ENCODE data around the gene DVL2. TPM values are rescaled to one million over a fixed set of nuclear protein-coding genes. Genes with fewer than 3 reads are reported as not detected.
A peak's percentile ranks its signal among the peaks of the same experiment; 100 is the strongest.

The DVL2 gene
- total RNA-seq, 1 experiment from 2014 or later = 25.0 TPM

DNA sequence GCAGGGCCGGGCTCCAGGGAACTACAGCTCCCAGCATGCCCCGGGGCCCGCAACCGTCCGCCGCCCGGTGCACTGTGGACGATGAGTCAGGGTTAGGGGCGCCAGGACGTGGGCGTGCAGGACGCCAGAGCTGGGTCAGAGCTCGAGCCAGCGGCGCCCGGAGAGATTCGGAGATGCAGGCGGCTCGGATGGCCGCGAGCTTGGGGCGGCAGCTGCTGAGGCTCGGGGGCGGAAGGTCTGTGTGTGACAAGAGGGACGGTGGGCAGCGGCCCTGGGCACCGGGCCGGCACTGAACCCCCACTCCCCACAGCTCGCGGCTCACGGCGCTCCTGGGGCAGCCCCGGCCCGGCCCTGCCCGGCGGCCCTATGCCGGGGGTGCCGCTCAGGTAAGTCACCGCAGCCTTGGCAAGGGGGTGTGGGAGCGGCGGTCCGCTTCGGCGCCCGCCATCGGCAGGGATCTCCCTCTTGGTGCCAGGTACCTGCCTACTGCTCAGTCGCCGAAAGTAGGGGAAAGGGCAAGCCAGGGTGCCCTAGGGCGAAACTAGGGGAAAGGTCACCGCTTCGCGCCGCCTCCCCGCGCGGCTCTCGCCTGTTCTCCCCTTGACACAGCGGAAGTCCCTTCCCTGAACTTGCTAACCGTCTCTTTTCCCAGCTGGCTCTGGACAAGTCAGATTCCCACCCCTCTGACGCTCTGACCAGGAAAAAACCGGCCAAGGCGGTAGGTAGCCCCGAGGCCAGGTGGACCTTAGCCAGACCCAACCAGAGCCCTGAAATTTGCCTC is 14.3 kb downstream of the DVL2 start, which contains the start of the genes ACADVL and DLG4:
Gene ACADVL (plus strand): TSS at position 127 of the 781 bp plus-strand sequence. CDS start 47 bp downstream, at position 174.
Gene DLG4 (minus strand): TSS at position 25 of the 781 bp plus-strand sequence.
- peak; percentile 87 for DNase-seq (ENCODE audit: low read depth)

DNA sequence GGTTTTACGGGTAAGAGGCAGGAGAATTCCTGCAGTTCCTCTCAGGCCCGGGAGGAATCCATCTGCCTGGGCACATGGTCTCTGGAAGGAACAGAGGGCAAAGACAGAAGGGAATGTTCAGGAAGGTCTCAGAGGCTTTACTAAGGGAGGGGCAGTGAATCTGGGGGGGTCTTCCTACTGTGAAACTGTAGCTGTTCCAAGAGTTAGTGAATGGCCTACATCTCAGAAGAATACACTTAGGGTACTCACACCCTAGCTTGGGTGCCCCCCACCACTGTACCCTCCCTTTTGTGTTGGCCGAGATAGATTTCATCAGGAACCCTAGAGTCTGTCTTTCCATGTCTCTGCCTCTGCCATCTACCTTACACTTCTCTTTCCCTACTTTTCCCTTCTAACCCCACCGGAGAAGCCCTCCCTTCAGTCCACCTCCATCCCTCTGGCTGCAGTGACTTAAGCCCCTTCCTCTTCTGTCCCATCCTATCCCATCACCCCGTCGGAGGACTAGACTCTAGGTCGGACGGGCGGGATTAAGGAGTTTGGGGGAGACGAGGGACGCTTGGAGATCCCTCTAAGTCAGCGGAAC is 15.0 kb downstream of the DVL2 start:
- no peak for DNase-seq (ENCODE audit: low read depth)

DNA sequence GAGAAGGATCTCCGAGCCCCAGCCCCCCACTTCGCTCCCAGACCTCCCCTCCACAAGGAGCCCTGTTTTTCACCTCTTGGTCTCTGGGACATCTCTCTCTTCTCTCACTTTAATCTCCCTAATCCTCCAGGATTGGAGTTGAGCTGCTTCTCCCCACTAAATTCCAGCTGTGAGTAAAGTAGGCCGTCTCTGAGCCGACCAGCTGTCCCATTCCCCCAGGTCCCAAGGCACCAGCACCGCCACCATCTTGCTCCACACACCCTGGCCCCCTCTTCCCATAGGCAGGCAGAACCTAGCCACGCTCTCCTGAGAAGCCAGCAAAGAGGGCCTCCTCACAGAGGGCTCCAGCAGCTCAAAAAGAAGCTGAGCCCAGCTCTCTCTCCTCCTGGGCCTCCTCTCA is 15.6 kb downstream of the DVL2 start:
- no peak for DNase-seq (ENCODE audit: low read depth)

DNA sequence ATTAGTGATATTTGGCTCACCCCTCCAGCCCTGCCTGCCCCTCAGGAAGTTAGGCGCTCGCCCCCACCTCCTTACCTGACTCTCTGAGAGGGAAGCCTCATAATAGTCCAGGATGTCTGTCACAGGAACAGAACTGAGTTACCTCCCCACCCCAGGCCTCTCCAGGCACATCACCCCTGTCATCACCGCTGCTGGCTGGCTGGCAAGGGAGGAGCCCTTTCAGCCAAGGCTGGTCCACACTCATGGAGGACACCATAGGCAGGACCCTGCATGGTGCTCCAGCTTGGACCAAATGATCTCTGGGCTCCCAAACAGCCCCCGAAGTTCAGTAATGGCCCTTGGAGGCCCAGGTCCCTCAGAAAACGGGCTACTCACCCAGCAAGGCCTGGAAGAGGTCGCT is 16.2 kb downstream of the DVL2 start:
- DNase-seq (ENCODE audit: low read depth) = no peak

DNA sequence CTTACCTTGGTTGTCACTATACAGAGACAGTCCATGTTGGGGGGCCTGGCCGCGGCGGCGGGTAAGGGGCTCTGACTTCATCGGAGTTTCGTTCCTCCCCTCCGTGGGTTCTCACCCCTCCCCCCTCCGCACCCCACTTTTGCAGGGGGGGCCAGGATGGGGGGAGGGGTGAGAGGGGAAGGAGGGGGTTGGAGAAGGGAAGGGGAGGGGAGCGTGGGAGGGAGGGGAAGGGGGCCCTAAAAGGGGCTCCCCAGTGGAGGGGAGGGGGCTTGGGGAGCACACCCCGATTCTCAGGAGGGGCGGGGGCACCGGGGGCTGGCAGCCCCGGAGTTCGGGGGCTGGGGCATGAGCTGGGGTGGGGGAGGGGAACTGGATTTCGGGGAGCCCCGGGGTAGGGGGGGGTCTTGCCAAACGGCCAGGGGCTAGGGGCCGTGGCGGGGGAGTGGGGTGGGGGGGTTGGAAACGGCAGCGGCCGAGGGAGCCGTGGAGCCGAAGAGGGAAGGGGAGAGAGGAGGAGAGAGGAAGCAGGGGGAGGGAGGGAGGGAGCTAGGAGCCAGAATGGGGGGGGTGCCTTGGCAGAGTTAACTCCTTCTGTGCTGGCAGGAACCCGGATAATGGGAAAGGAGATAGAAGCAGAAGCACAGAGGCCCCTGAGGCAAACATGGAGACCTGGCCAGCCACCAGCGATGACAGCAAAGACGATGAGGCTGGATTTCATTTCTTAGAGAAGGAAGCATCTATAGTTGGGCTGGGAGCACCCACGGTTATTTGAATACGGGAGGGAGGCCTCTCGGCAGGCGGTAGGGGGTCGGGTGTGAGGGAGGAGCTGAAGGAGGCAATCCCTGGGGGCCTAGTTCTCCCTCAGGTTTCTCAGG is 17.0 kb downstream of the DVL2 start:
- DNase-seq (ENCODE audit: low read depth) = peak; percentile 72

DNA sequence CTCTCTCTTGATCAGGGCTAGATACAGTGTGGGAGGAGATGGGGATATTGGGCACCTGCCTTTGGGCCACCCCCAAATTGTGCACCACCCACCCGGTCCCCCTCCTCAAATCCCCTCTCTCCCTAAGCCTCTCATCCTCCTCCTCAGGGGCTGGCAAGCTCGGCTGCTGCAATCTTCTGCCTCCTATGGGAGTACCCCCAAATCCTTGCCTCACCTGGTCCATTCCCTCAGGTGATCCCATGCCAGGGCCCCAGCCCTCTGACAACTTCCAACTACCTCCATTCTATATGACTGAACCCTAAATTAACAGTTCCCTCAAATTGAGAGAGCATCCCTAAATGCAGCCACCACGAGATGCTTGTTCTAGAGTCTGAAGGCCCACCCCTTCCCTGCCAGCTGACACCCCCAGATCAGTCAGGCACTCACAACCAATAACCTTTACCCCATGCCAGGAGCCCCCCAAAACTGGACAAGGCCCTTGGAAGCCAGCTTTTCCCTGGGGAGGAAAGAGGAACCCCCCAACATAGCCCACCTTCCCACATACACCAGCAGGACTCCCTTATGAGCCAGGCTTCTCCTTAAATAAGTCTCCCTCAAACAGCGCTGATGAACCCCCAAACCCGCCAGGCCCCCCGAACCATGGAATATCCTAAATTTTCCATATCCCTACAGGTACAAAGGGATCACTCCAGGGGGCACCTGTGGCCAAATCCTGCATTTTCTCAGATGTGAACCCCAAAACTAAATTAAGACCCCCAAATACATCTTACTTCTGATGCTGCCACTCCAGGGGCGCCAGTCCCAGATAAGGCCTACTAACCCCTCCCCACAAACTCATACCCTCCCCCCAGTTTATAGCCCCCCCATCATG is 17.8 kb downstream of the DVL2 start:
- DNase-seq (ENCODE audit: low read depth) = no peak

DNA sequence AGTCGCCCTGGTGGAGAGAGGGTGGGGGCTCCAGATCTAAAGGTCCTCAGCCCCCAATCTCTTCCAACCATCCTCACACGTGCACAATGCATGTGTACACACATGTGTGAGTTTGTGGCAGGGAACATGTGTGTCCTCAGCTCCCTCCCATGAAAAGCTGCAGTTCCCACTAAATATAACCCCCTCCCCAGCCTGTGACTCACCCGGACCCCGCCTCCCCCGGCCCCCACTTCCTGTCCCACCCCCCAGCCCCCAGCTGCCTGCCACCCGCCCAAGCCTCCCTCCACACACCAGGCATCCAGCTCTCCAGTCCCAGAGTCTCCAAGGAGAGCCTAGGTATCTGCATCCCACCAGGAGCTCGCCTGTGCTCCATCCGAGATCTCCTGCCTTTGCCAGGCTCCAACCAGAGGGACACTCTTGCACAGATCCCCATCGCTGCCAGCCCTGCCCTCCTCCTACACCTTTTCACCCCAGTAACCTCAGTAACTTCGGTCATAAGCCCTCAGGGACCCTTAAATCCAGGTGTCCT is 18.6 kb downstream of the DVL2 start:
- DNase-seq (ENCODE audit: low read depth) = no peak

DNA sequence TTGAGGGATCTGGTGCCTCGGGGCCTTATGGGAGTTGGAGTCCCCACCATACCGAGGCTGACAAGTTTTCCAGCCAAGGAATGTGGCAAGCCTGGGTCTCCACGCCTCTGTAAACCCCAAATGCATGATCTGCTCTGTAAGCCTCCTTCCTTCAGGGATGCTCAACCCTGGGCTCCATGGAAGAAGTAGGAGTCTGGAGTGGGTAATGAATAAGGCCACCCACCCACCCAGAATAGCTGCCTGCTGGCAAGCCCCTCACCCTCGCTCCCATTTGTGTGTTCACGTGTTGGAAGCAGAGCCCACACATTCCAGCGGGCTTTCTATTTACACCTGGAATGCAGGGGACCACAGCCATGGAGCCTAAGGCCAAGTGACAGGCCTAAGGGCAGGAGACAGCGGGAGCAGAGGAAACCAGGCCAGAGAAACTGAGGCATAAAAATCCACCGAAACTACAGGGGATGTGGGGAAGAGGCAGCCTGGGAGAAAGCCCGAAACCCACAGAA is 19.1 kb downstream of the DVL2 start:
- DNase-seq (ENCODE audit: low read depth) = no peak

DNA sequence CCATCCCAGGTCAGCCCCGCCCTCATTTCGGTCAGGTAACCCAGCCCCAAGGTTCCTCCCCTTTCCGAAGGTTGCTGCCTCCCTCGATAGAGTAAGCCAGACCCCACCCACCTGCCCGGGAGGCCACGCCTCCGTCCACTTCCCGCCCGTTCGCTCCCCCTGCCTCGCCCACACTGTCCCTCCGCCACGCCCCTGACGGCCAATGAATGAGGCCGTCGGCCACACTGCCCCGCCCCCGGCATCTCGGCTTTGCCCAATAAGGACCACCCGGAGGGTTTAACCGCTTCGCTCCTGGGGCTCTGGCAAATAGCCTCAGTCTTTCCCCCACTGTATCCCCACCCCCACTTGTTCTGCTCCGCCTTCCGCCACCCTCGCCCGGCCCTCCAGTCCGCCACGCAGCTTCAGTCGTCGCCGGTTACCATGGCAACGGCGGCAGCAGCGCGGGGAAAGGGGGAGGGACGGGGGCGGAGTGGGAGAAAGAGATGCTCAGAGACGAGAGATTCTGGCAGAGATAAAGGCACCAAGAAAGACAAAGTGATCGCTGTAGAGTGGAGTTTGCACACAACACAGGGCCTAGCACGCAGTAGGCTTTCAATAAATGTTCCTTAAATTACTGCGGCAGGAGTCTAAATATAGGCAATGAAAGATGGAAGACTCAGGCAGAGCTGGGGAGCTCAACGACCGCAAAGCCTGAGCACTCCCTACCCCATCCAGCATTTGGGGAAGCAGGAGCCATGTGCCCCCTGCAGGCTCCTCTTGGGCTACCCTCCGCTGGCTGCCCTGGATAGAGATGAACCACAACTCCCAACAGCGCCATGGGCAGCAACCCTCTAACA is 19.8 kb downstream of the DVL2 start:
- DNase-seq (ENCODE audit: low read depth) = peak; percentile 92

DNA sequence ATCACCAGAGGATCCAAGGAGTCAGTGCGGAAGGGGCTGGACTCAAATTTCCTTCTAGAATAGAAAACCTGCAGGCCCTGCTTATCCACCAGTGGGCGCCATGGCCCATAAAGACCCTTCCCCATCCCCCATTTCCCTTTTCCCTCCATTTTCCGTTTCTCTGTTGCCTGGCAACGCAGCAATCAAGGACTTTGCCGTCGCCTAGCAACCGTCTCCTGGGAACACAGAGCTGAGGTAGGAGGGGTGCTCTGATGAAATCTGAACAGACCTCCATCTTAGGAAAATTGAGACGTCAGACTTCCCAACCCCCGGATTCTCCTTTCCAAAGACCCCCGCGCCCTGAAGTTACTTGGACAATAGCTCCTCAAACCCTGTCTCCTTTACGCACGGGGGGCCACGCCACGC is 20.4 kb downstream of the DVL2 start:
- peak; percentile 71 for DNase-seq (ENCODE audit: low read depth)

DNA sequence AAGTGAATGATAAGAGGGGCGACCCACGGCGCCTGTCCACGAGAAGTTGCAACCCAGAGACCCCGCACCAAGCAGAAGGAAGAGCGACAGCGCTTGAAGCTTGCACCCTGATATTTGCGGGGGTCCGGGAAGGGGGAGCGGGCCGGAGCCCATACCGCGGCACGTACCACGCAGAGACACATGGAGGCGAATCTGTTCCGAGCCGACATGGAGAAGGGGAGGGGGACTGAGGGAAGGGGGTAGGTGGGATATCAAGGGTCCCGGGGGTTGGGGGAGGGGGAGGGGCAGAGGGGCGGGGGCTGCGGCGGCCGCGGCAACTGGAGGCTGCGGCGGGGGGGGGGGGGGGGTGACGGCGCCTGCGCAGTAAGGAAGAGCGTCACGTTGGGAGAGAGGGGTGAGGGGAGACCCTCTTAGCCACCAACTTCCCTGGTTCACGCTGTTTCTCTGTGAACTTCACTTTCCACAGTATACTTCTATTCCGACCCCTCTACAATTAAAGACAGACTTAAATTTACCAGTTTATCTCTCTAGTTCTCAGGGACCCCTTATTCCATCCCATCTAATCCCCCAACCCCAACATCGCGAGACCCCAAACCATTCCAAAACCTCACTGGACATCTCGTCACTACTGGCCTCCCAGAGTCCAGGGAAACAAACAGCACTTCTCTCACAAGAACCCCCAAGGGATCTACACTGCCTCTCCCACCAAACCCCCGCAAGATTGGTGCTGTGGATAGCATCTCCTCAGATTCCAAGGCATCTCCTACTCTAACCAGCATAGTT is 22.6 kb downstream of the DVL2 start:
- DNase-seq (ENCODE audit: low read depth) = no peak

DNA sequence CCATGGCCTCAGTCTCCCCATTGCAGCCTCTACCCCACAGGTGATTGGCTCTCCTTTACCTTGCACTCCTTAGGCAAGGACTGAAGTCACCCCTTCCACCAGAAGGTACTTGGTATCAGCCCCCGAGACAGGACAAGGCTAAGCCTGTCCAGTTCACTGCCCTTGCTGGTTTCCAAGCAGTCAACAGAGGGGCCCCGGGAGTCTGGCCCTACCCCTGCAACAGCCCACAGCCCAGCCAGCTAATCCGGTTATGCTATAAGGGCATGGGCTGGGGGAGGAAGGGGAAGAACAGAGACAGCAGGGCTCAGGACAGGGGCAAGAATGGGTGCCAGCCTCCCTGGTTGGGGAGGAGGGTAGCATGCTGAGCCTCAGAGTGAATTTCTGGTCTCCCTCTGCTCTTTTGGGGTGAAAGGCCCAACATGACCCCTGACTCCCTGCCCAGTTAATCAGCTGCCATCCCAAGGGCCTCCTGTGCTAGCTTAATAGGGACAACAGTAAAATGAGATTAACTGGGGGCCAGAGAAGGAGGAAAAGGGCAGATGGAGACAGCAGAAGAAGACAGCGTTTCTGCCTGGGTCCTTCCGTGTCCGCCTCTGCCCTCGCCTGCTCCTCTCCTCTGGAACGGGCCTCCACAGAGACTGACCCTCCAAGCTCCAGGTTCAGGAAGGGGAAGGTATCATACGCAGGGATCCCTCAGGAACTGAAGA is 25.4 kb downstream of the DVL2 start:
- no peak for DNase-seq (ENCODE audit: low read depth)

DNA sequence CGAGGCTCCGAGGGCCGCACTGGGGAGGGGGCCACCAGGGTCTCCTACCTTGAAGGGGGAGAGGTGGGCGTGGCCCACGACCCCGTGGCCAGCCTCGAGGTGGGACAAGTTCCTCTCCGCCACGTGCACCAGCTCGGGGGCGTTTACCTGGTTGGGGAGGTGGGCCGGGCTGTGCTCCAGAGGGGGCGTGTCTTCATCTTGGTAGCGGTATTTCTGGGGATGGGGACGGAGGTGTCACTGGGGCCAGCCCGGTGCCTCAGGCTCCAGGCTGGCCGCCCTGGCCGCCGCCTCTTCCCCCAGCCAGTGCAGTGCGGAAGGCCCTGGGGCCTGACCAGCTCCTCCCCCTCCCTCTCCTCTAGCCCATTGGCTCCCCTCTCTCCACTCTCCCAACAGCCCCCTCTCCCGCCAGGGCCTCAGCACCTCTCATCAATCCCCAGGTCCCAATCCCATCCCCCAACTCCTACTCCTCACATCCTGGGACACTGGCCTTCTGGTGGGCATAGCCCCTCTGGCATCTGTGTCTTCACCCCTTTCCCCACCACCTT is 26.2 kb downstream of the DVL2 start:
- DNase-seq (ENCODE audit: low read depth) = no peak

DNA sequence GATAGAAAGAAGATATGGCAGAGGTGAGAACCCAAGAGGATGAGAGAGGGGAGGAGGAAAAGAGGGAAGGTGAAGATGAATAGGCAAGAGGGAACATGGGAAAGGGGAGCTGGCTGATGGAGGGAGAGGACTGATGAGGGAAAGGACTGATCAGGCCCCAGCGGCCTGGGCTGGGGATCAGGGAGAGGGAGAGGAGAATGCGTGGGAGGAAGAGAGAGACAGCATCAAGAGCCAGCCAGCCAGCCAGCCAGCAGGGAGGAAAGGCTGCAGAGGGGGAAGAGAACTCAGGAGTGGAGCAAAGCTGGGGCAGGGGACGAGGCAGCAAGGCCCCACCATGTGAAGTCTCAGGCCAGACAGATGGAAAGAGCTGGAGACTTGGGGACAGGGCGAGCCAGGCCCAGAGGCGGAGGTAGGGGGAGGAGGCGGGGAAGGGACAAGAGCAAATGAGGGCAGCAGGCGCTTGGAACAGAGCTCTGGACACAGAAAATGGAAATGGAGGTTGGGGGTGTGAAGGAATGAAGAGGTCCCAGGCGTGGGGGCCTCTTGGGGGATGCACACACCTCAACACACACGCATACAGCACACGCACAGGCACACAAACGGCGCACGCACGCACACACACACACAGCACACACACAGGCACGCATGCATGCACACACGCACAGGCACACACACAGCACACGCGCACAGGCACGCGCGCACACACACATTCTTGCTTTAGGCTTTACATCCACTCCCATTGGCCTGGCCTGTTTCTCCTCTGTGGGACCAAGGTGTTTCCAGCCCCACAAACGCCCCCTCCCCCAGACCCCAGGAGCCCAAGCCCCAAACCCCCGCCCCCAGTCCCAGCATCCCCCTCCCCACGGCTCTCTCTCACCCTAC is 27.0 kb downstream of the DVL2 start:
- no peak for DNase-seq (ENCODE audit: low read depth)

DNA sequence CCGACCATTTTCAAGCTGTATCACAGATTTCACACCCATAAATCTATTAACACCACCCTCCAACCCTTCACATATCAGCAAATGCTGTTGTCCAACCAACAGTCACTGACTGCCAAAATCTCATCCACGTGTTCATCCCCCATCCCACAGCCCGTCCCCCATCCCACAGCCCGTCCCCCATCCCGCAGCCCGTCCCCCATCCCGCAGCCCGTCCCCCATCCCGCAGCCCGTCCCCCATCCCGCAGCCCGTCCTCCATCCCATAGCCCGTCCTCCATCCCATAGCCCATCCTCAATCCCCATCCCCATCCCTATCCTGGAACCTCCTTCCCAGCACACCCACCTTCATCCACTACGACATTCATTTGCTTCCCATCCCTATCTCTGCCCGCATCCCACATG is 28.8 kb downstream of the DVL2 start:
- DNase-seq (ENCODE audit: low read depth) = no peak

DNA sequence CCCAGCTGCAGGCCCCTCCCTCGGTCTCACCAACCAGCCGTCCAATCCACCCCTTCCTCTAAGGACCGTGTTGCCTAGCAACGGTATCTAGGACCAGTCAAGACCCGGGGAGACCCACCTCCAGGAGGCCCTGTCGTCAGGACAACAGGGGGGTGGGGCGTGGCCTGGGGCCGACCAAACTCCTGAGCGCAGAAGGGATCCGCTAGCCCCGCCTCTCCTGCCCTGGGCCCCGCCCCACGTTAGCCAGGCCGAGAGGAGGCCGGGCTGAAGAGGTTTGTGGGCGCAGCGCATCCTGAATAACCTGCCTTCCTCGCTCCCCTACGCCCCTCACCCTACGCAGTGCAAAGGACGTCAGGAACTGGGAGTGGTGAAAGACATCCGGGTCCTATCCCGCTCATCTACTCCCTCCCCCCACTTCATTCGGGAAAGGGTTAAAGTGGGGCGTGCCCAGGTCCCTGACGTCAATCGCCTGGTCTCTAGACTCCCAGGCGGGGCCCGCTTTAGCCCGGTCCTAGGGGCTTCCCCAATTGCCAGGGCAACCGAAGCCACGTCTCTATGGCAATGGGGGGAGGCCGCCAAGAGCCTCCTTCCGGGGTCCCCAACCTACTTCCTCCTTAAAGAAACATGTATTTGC is 29.4 kb downstream of the DVL2 start:
- DNase-seq (ENCODE audit: low read depth) = peak; percentile 60

DNA sequence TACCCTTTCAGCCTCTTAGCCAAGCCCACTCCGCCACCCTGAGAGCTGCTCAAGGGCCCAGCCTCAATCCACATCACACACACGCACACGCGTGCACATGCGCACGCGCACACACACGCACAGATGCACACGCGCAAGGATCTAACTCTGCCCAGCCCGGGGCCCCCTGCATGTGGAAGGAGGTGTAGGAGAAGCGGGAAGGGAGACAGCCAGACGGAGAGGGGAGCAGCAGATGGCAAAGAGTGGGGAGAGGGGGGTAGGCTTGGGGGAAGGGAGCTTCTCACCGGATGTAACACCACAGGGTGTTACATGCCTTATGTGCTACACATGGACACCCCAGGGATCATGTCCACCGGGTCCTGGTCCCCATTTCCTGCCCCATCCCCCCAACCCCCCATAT is 30.0 kb downstream of the DVL2 start:
- DNase-seq (ENCODE audit: low read depth) = no peak

All from RPMI7951 (cell line).